HG03469 (cell line): ENCODE results near the gene CCDC43.

Experiments used
- ATAC-seq: cut with Tn5 transposase; IDR thresholded peaks from one replicate; pipeline ENCODE4 v1.9.1; 2021; ENCODE audit warnings: mild to moderate bottlenecking, moderate library complexity, moderate number of reproducible peaks; ENCODE audit not compliant: unreplicated experiment

Gene CCDC43

GRCh38 chr17:44627513-44628242, 61.9 kb downstream of the CCDC43 start:
- ATAC-seq, result no peak
